ENCODE data around the gene NME8.

The NME8 gene

DNA sequence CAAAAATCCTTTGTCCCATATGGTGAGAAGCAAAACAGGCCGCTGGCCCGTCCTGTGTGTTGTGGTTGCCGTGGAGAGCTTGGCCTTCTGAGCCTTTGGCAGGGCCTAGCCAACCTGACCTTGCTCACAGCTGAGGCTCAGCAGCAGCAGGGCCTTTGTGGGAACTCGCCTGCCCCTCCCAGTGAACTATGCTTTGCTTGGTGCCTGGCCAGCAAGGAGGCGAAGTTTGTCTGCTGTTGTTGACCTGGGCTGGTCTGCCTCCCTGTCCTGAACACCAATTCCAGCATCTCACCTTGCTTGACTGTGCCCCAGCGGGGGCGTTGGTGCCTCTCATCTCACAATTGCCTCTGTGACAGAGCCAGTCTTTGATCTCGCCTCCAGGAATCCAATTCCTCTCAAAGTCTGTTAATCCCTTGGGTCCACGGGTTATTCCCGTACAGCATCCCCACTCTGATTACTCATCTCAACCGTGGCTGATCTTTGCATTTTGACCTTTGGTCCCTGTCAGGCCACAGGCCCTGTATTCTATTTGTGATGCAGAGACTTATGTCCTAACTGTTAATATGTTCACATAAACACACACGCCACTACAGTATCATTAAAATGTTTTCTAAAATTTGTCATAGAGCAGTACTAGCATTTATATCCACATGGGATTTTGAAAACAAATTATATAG, 94.7 kb downstream of the NME8 start:
- DNase-seq, result no peak

GRCh38 chr7:37943905-37944736, 95.7 kb downstream of the NME8 start:
- DNase-seq, result no peak

DNA sequence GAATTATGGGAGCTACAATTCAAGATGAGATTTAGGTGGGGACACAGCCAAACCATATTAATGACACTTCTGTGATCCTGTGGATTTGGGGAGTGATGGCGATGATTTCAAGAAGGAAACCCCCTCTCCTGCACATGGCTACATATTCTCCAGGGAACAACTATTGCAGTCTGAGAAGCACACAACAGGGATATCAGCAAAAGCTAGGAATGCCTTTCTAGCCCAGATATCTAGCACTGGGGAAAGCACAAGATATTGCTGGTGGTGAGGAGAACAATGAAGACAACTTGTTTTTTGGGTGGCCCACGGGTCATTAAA, 96.3 kb downstream of the NME8 start:
- no peak for DNase-seq

GRCh38 chr7:37945336-37945735, 96.9 kb downstream of the NME8 start:
- DNase-seq, result peak; percentile 32

DNA sequence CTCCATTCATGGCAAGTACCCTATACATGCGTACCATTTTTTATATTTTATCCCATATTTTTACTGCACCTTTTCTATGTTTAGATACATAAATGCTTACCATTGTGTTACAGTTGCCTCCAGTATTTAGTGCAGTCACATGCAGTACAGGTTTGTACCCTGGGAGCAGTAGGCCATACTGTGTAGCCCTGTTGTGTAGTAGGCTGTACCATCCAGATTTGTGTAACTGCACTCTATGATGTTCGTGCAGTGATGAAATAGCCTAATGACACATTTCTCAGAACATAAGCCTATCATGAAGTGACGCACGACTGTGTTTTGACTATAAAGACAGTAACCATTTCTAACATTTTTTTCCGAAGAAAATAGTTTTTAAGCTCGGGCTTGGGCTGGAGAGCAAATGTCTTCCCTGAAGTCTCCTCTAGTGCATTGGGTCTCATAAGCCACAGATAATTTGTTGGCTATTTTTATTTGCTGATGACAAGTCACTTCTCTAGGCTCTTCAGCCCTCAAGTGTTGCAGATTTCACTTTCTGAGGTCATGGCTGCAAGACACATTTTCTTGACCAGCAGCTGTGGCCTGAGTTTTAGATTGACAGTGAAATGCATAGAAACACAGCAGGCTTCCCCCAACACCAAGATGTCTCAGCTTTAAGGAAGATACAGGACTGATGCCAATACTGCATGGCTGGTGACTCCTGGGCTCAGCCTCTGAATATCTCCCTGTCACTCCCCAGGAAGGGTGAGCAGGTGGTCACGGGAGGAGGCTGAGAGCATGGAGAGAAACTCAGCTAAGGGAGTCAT, 98.9 kb downstream of the NME8 start:
- no peak for DNase-seq

DNA sequence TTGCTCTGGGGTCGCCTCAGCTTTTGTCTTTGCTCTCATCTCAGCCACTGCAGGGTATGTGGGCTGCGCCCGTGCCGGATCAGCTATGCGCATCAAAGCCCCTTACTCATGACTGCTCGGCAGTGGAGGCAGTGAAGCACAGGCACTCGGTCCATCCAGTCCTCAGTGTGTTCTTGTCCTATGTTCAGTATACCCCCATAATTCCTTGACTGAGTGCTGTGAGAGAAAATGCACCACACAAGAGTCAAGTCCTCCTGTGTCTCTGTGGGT, 99.5 kb downstream of the NME8 start:
- no peak for DNase-seq
